OCI-LY1 (cell line): Measurements from ENCODE around the gene SNAPC4.

Source experiments
- H2AFZ ChIP-seq: fragments of 200-600 bp; sonication (generic), shearing (Covaris generic); 2 replicates; pipeline ENCODE4 v1.6.0; 2014; ENCODE audit warnings: antibody characterized with exemption, mild to moderate bottlenecking, low read length
- H3F3A ChIP-seq: fragments of 200-600 bp; sonication (generic), shearing (Covaris generic); 2 replicates; pipeline ENCODE4 v1.6.0; 2014; ENCODE audit warnings: mild to moderate bottlenecking, antibody characterized with exemption, low read length, moderate library complexity; ENCODE audit not compliant: insufficient read depth
- H3K27ac ChIP-seq: fragments of 200-600 bp; sonication (generic); 2 replicates; pipeline ENCODE4 v1.5.1; 2014; ENCODE audit warnings: low read length, mixed run types, mild to moderate bottlenecking, low read depth; ENCODE audit not compliant: poor library complexity, severe bottlenecking
- H3K27me3 ChIP-seq: fragments of 200-600 bp; sonication (generic); 2 replicates; pipeline ENCODE4 v1.6.0; 2014; ENCODE audit warnings: antibody characterized with exemption, mild to moderate bottlenecking, low read length, moderate library complexity; ENCODE audit not compliant: insufficient read depth
- H3K36me3 ChIP-seq: fragments of 200-600 bp; sonication (generic); 2 replicates; pipeline ENCODE4 v1.6.1; 2014; ENCODE audit warnings: mild to moderate bottlenecking, antibody characterized with exemption, low read length, moderate library complexity, mixed read lengths; ENCODE audit not compliant: insufficient read depth
- H3K4me1 ChIP-seq: fragments of 200-600 bp; sonication (generic); 2 replicates; pipeline ENCODE4 v1.5.1; 2014; ENCODE audit warnings: mild to moderate bottlenecking, low read length, moderate library complexity; ENCODE audit not compliant: insufficient read depth, severe bottlenecking
- H3K4me2 ChIP-seq: fragments of 200-600 bp; sonication (generic), shearing (Covaris generic); 2 replicates; pipeline ENCODE4 v1.6.1; 2014; ENCODE audit warnings: low read length
- H3K4me3 ChIP-seq: fragments of 200-600 bp; sonication (generic); 2 replicates; pipeline ENCODE4 v1.5.1; 2014; ENCODE audit warnings: low read length, low read depth, mild to moderate bottlenecking, mixed read lengths; ENCODE audit not compliant: poor library complexity, severe bottlenecking
- H3K79me2 ChIP-seq: fragments of 200-600 bp; shearing (Covaris generic); 2 replicates; pipeline ENCODE4 v1.6.1; 2016; ENCODE audit warnings: mixed run types, low read length, mixed read lengths; ENCODE audit not compliant: insufficient read depth
- H3K9ac ChIP-seq: fragments of 200-600 bp; sonication (generic), shearing (Covaris generic); 2 replicates; pipeline ENCODE4 v1.6.1; 2014; ENCODE audit warnings: mild to moderate bottlenecking, low read length, mixed read lengths
- H3K9me2 ChIP-seq: fragments of 200-600 bp; sonication (generic), shearing (Covaris generic); 2 replicates; pipeline ENCODE4 v1.6.1; 2014; ENCODE audit warnings: low read depth, mild to moderate bottlenecking, low read length, mixed read lengths
- H3K9me3 ChIP-seq: fragments of 200-600 bp; shearing (Covaris generic); 2 replicates; pipeline ENCODE4 v1.6.1; 2014; ENCODE audit warnings: low read length, mixed read lengths
- H4K20me1 ChIP-seq: fragments of 200-600 bp; sonication (generic), shearing (Covaris generic); 2 replicates; pipeline ENCODE4 v1.6.0; 2016; ENCODE audit warnings: mild to moderate bottlenecking, low read length; ENCODE audit not compliant: insufficient read depth
- CTCF ChIP-seq: fragments of 200-600 bp; sonication (generic), shearing (Covaris generic); IDR thresholded peaks from 2 replicates; pipeline ENCODE4 v1.5.1; 2017; ENCODE audit warnings: mild to moderate bottlenecking, antibody characterized with exemption, low read length, moderate library complexity, mixed read lengths
- EZH2 ChIP-seq: fragments of 200-600 bp; sonication (generic), shearing (Covaris generic); IDR thresholded peaks from 2 replicates; pipeline ENCODE4 v1.8.0; 2017; ENCODE audit warnings: borderline replicate concordance, mixed run types, mild to moderate bottlenecking, antibody characterized with exemption, low read length, moderate library complexity, mixed read lengths

The SNAPC4 gene

GRCh38 chr9:136395345-136396218, 4.4 kb downstream of the SNAPC4 start:
- no peaks in the 10 kb centered on the region for H3K9me3 ChIP-seq
- H3K4me3 ChIP-seq: no peak overlapping the region
- H3K27me3 ChIP-seq: no peaks in the 10 kb centered on the region
- H3K36me3 ChIP-seq: peaks cover 74% of the 10 kb centered on the region
- no peak overlapping the region for H2AFZ ChIP-seq
- TF ChIP-seq EZH2 (no peak), CTCF (no peak)
- no peak overlapping the region for H3K4me2 ChIP-seq
- no peaks in the 10 kb centered on the region for H4K20me1 ChIP-seq
- no peaks in the 10 kb centered on the region for H3K9me2 ChIP-seq
- peaks cover 18% of the 10 kb centered on the region for H3K4me1 ChIP-seq
- no peak overlapping the region for H3K9ac ChIP-seq
- no peak overlapping the region for H3K27ac ChIP-seq
- no peaks in the 10 kb centered on the region for H3F3A ChIP-seq
- H3K79me2 ChIP-seq: peaks cover 18% of the 10 kb centered on the region

GRCh38 chr9:136395020-136395340, 5.0 kb downstream of the SNAPC4 start:
- Histone ChIP-seq H3K9me3 (no peaks in the 10 kb centered on the region), H3K27ac (no peak overlapping the region), H3K79me2 (peaks cover 18% of the 10 kb centered on the region), H3K4me1 (peaks cover 14% of the 10 kb centered on the region), H3K4me3 (no peak overlapping the region), H3K36me3 (peaks cover 76% of the 10 kb centered on the region), H4K20me1 (no peaks in the 10 kb centered on the region), H3K9me2 (no peaks in the 10 kb centered on the region), H3K27me3 (no peaks in the 10 kb centered on the region), H2AFZ (no peak overlapping the region), H3F3A (no peaks in the 10 kb centered on the region), H3K4me2 (no peak overlapping the region), H3K9ac (no peak overlapping the region)
- TF ChIP-seq CTCF (no peak), EZH2 (no peak)

GRCh38 chr9:136394312-136395019, 5.5 kb downstream of the SNAPC4 start:
- Histone ChIP-seq H3K27me3 (no peaks in the 10 kb centered on the region), H3K9ac (no peak overlapping the region), H2AFZ (no peak overlapping the region), H3K79me2 (peaks cover 15% of the 10 kb centered on the region), H3K36me3 (peaks cover 81% of the 10 kb centered on the region), H3K4me3 (no peak overlapping the region), H3K27ac (no peak overlapping the region), H4K20me1 (no peaks in the 10 kb centered on the region), H3F3A (no peaks in the 10 kb centered on the region), H3K9me2 (no peaks in the 10 kb centered on the region), H3K9me3 (no peaks in the 10 kb centered on the region), H3K4me1 (peaks cover 14% of the 10 kb centered on the region), H3K4me2 (no peak overlapping the region)
- no peak for TF ChIP-seq CTCF
- TF ChIP-seq EZH2: no peak
